HPDE6-E6E7 (cell line): ENCODE results near the gene TMEM132A.
"Not testable (repeated sequence)": the region's sequence is repeated elsewhere in the genome, so short reads cannot be mapped to it uniquely, and the experiment has no call there.

Experiments
- DNase-seq: peaks from one replicate; pipeline ENCODE4 v3.0.0; 2011; ENCODE audit warnings: missing footprints; ENCODE audit errors: extremely low spot score

The TMEM132A gene

GRCh38 chr11:60905551-60906113 is 18.6 kb upstream of the TMEM132A start:
- peak; percentile 43 for DNase-seq

DNA sequence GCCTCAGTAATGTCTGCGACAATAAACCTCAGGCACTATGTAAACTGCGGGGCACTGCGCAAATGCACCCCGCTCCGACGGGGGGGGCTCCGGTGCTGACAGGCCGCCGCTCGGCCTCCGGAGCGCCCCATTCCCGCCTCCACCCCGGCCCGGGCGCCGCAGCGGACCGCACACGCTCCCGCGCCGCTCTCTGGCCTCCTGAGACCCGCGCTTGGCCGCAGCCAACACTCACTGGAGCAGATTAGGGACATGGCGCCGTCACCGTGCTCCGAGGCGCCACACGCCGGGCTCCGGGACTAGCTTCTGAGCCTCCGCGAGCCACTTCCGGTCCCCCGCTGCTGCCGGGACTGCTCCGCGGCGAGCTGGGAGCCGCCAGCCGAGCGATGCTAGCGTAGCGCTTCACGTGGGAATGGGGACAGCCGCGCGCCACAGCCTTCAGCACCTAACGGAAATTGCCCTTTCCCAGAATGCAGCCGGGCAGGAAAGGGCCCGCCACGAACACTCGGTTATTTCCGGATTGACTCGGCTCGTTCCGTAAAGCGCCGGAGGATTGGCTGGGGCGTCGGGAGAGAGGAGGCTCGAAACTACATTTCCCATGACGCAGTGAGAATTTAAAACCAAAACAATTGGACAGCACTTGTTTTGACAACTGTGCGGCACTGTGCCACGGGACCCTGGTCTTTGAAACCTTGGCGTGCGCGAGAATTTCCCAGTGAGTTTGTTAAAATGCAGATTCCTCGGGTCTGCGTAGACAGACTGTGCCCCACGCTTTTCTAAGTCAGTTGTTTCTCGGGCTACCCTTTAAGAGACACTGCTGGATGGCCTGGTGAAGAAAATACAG is 17.9 kb upstream of the TMEM132A start, which contains the start of gene PRPF19:
Gene PRPF19, minus strand, starts transcription at position 454 of the 841 bp plus-strand sequence. Its CDS starts 203 bp downstream, at position 251.
- peak; percentile 92 for DNase-seq

DNA sequence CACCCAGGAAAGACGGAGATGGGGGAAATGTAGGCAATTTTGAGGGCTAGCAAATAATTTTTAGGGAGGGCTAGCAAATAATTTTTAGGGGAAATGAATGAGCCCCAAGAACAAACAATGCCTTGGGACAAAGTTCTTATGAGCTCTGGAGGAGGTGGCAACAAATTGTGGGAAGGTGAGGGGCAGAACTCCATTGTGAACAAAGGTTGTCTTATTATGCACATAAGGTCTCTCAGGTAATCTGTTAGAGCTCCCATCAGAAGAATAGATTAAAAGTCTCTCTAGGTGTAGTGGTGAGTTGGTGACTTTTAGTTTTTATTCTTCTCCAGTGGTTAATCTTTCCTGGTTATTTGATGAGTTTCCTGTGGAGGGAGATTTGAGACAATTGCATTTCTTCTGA is 15.5 kb upstream of the TMEM132A start:
- no peak for DNase-seq

- DNase-seq, result not testable (repeated sequence)
Observed at GRCh38 chr11:60909680-60910280, 14.5 kb upstream of the TMEM132A start.

GRCh38 chr11:60910281-60910687 is 14.0 kb upstream of the TMEM132A start:
- DNase-seq, result no peak

DNA sequence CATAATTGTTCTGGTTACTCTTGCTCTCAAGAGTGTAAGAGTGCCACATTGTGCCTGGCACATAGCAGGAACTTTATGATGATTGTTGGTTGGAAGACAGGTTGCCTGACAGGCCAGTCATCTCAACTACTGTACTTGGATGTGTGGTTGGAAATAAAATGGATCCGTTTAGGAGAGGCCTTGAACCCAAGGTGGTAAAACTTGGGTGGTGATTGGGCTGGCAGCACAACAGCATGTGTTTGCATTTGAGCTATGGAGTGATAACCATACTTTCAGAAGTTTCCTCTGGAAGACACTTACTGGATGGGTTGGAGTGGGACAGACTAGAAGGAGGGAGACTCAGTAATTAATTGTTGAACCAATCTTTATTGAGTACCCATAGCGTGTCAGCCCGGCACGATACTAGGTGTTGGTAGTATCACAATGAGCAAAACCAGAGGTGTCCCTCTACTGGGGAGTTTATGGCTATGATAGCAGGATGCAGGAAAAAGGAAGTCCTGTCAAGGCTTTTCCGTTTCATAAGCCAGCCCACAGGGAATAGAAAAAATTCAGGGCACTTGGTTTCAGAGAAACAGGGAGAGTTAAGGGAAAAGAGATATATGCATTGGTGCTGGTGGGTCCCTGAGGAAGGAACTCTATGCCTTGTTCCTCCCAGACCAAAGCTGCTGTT is 13.4 kb upstream of the TMEM132A start:
- DNase-seq, result no peak

DNA sequence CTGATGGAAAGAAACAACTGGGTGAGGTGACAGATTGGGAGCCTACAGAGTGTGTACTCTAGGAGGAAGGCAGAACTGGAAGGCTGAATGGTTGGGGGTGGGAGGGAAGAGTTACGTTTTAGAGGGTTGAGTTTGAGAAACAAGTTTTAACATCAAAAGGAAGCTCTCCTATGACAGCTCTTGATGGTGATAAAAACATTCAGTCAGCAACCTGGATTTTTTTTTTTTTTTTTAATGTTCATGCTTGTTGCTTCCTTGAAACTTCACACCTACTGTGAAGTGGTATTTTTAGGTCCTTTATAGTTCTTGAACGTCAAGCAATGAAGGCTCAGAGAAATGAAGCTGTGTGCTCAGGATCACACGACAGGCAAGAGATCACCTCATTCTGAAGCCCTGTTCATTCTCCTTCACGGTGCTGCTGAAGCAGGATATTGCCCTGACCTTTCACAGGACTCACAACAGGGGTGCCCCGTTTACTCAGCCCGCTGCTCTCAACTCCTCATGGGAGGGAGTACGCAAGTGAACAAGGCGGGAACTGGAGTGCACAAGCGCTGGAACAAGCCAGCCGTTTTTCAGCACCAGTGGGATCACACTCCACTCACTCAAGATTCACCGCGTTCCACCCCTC is 11.9 kb upstream of the TMEM132A start:
- no peak for DNase-seq

GRCh38 chr11:60912851-60913528 is 11.3 kb upstream of the TMEM132A start:
- DNase-seq, result no peak

DNA sequence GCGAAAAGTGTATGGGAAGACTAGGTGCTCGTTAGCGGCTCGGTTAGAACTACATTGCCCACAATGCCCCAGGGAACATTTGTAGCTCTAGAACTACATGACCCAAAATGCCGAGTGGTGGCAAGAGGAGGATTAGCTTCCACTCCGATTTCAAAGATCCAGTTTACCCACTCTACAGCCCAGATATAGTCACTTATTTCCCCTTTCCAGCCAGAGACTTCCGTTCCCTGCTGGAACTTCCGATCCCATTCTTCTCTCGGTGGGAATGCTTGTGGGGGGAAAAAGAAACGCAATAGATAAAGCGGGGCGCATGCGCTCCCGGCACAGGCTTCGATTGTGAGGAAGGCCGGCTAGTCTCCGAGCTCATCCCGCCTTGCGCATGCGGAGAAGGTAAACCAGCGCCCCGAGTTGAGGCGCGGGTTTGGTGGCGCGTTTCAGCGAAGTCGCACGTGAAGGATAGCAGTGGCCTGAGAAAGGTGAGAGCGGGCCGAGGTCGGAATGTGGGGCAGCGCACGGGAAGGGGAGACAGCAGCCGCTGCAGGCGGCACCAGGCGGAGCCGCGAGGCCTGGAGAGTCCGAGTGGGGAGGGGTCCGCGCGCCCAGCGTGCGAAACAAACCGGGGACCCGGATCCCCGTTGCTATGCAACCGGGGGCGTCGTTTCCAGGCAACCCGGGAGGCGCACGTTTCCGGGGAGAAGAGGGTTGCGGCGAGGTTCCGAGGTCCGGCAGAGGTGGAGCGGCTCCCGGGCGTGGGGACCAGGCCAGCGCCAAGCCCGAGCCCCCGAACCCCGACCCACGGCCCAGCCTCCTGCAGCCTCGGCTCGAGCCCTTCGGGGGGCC is 10.2 kb upstream of the TMEM132A start, which contains the start of gene TMEM109:
Gene TMEM109, plus strand, starts transcription at position 366 of the 840 bp plus-strand sequence. CDS start 5,536 bp downstream, outside the sequence.
- peak; percentile 88 for DNase-seq

DNA sequence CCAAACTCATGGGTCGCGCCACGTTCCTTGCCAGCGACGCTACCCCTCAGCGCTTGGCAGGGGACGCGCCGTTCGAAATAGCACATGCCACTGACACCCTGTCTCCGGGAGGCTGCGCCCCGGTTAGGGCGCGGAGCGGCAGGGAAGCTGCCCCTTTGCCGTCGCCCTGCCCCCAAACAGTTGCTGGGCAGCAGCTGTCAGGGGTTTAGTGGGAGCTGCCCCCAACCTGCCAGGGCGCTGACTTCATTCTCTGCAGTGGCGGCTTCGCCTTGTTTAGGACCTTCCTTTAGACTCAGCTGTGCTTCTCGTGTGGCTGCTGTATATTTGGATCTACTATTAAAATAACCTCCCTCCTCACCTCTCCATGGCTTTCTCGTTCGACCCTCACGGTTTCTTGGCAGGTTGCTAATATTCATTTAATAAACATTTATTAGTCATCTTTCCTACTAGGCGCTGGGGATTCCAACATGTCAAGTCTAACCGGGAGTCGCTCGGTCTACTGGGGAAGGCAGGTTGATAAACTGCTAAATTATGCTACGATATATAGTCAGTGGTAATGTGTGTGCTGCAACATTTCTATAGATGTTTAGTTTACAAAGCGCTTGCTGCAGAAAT is 9.5 kb upstream of the TMEM132A start:
- DNase-seq, result no peak

- DNase-seq, result peak; percentile 69
Observed at GRCh38 chr11:60915248-60915914, 8.9 kb upstream of the TMEM132A start.

GRCh38 chr11:60916669-60917206 is 7.5 kb upstream of the TMEM132A start:
- no peak for DNase-seq

DNA sequence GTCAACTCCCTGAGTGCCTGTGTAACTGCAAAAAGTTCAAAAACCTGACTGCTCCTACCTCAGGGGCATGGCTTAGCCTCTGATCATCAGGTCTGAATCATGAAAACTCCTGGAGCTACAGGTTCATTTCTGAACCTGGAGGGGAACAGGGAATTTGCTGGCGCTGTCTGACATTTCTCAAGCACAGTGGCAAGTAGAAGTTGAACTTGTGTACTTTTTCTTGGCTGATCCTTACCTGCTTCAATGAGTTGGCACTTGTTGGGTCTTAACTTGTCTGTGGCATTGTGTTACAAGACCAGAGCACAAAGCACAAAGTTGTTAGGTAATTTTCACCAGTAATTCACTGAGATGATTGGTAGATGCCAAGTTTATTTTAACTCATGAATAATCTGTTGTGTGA is 7.0 kb upstream of the TMEM132A start:
- no peak for DNase-seq

DNA sequence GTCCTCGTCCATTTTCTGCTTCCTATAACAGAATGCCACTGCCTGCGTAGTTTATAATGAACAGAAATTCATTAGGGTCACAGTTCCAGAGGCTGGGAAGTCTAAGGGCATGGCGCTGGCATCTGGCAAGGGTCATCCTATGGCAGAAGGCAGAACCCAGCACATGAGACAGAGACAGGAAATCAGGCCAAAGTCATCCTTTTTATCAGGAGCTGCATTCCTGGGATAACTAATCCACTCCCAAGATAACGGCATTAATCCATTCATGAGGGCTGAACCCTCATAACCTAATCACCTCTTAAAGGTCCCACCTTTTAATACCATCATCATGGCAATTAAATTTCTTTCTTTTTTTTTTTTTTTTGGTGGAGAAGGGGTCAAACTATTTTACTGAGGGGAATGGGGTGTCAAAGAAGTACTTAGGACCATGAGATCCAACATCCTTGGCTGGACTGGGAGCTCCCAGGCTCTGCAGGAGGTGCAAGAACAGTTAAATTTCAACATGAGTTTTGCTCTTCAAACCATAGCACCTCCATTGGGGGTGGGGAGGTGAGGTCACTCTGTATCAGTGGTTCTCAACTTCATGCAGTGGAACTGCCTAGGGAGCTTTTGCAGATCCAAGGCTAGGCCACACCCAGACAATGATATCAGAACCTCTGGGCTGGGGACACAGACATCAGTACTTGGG is 5.9 kb upstream of the TMEM132A start:
- no peak for DNase-seq

DNA sequence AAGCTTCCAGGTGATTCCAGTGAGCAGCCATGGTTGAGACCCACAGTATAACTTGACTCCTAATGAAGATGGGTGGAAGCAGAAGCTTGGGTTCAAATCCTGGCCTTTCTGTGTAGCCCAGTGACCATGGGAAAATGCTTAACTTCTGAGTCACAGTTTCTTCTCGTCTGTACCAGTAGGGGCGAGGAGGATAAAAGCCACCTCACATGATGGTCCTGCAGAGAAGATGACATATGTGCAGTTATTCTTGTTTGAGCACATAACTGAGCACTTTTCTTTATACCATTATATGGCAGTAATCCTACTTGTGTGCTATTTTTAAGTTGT is 5.4 kb upstream of the TMEM132A start:
- DNase-seq, result no peak

DNA sequence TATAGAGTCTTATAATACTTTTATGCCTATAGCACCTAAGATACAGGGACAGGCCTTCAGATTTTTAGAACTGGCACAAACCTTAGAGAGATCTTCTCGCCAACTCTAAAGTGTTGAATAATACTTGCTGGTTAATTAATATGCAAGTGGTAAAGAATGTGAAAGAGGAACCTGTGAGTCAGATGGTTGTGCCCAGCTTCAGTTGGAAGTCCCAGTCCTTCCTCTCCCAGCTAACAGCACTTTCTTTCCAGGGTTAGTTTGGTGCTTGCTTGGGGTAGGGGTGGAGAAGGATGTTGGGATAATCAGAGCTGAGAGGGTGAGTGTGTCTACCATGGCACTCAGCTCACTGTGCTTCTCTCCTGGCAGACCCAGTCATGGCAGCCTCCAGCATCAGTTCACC is 4.9 kb upstream of the TMEM132A start:
- DNase-seq, result no peak

DNA sequence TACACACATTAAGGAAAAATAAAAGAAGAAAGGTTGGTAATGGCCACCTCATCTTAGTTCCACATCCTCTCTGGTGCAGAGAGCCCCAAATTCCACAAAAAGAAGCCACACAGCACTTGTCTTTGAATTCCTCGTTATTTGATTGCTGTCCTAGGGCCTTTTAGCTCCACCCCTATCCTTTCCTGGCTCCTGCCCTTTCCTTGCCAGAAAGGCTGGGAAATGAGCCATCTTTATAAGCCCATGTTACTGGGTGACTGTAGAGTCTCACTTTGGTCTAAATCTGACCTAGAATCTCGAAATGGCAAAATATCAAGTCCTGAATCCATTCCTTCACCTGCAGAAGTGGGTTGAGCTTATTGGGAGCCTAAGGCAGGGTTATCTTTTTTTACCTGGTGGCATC is 4.3 kb upstream of the TMEM132A start:
- no peak for DNase-seq

GRCh38 chr11:60921259-60921658 is 3.0 kb upstream of the TMEM132A start:
- no peak for DNase-seq
